ELR (cell line): ENCODE data around the gene C4orf50.

ENCODE experiments used
- DNase-seq: peaks from one replicate; pipeline ENCODE4 v3.0.0-alpha.2; 2015; ENCODE audit warnings: low read depth

The C4orf50 gene

DNA sequence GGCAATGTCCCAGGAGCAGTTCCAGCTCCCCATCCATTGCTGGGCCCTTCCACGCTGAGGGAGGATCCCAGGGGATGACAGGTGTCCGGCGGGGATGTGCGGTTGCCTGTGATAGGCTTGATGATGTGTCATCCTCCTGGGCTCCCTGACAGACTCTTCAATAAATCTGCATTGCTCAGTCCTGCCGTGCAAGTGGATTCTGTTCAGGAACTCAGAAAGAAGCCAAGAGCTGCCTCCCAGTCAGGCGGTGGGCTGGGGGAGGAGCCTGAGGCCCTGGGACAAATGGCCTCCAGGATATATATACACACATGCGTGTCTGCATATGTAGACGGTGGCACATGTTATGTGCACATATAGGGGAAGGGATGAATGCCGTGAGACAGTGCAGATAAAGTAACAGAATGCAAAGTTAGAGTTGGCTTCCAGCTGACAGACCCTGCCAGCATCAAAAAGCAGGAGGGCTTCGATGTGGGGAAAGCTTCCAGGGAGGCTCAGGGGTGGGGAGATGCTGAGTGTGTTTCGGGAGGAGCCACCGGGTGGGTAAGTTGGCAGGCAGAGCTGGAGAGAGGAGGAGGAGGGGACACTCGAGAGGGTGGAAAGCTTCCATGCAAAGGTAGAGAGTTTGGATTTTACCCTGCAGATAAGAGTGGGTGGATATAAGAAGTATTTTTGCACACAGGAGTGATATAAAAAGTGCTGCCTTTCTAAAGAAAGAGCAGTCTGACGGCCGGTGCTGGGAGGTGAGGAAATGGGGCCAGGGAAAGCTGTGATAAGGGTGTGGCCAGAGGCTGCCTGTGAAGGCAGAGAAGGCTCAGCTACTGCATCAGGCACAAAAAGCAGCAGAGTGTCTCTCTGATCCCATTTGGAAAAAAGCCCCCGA lies 96.9 kb downstream of the C4orf50 start:
- no peak for DNase-seq

DNA sequence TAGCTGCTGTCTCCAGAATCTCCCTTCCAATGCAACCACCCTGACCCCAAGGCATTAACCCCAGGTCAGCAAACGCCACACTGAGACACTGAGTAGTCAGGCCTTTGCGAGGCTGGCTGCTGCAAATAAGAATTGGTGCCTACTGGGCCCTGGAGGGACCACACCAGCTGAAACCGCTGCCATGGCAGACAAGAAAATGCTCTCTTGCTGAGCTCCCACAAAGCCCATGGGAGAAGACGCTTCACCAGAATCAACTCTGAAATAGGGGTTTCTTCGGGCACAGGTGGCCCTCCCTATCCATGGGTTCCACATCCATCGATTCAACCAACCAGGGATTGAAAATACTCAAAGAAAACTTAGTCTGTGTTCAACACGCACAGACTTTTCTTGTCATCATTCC lies 98.7 kb downstream of the C4orf50 start:
- no peak for DNase-seq

DNA sequence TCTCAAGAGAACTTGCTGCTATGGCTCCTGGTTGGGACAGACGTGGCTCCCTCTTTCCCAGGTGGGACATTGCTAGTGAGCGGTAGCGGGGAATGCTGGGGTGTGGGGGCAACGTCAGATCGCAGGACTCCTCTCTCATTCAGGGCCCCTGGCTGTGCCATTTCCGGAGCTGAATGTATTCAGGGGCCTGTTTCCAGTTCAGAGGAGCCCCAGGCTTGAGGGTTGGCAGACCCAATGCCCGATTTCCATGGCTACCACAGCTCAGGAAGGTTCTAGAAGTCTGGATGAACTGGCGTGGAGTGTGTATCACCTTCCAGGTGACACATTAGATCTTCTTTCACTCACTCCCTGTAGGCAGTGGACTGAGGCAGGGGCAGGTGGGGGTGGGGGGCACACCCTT lies 99.2 kb downstream of the C4orf50 start:
- no peak for DNase-seq

DNA sequence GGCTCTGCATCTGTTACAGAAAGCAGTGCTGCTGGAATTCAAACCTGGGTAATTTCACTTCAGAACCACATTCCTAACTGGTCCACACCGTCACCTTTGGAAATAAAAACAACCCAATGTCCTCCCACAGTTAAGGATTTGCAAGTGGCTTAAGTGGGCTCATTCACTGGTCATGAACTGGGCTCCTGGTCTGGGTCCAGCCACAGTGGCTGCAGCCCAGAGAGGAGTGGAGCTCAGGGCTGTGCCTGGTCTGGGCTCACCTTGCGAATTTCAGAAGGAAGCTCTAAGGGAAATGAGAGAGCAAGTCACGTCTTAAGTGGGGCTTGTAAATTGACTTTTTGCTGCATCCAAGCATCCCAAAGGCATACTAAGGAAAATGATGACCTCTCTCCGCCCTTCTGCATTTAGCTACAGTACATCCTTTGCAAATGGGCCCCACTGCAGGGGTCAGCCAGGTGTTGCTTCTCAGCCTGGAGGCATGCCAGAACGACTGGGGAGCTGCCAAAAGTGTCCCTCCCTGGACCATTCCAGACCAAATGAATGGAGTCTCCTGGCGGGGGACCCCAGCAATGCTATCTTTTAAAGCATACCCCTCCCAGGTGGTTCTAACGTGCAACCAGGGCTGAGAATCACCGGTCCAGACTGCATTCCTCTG lies 99.8 kb downstream of the C4orf50 start:
- no peak for DNase-seq

GRCh38 chr4:5917672-5918071 lies 100.6 kb downstream of the C4orf50 start:
- no peak for DNase-seq

DNA sequence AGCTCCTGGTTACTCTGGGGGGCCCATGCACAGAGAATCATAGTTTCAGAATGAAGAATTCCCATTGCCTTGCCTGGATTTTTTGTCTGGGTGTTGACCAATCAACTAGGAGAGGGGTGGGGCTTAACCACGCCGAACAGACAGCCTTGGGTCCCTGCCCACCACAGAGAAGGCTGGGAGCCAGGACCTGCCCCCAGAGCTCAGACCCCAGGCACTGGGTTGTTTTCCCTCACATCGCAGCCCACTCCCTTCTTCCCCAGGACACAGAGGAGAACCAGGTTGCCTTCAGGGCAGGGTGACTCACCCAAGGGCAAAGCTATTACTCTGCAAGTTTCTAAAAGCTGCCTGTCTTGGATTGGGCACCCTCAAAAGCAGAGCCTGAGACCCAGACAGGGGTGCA lies 102.0 kb downstream of the C4orf50 start:
- no peak for DNase-seq

DNA sequence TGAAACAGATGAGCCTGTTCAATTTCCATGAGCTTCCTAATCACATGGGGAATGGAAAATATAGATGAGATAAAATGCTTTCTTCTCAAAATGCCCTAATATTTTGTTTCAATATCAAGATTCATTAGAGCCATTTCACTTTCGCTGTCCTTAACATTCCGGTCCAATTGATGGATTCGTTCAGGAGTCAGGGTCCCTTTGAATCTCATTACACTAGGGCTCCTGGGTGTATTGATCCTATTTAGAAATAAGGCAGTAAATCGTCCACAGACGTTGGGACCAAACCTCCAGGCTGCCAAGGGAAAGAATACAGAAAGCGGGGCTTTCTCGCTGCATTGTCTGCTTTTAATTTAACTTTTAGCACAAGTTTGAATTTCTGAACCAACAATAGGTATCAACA lies 104.8 kb downstream of the C4orf50 start:
- no peak for DNase-seq

DNA sequence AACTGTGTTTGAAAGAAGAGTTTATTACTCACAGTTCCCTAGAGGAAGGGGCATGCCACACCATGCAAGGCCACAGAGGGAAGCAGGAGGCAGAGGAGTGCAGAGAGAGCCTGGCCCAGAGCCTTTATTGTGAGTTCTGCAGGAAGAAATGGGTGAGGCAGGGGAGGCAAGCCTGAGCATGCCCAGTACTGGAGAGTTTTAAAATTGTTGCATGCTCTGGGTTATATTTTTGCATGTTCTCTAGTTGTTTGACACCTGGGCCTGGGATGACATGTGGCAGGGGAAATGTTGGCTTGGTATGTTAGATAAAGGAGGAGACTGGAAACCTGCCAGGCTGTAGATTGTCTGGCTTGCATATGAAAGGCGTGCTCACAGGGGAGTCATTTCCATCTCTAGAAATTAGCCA lies 105.6 kb downstream of the C4orf50 start:
- no peak for DNase-seq

- no peak for DNase-seq
Observed at GRCh38 chr4:5908876-5909427, 109.3 kb downstream of the C4orf50 start.

- no peak for DNase-seq
Observed at GRCh38 chr4:5906191-5906590, 112.0 kb downstream of the C4orf50 start.

DNA sequence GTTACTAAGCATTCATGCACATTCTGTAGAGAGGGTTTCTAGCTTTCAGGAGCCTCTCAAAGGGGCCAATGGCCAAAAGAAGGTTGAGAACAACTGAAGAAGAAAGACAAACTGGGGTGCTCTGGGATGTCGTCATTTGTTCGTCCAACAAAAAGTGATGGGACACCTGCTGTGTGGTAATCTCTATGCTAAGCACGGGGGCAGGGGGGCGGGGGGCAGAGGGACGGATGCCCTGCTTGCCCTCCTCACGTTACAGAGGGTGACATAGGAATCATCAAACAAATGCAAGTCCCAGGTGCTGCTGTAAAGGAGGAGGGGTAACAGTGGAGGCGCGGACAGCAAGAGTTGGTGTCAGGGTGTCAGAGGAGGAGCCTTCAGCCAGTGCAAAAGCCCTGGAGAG lies 112.5 kb downstream of the C4orf50 start:
- DNase-seq = no peak

- DNase-seq = no peak
Observed at GRCh38 chr4:5900844-5901243, 117.4 kb downstream of the C4orf50 start.

DNA sequence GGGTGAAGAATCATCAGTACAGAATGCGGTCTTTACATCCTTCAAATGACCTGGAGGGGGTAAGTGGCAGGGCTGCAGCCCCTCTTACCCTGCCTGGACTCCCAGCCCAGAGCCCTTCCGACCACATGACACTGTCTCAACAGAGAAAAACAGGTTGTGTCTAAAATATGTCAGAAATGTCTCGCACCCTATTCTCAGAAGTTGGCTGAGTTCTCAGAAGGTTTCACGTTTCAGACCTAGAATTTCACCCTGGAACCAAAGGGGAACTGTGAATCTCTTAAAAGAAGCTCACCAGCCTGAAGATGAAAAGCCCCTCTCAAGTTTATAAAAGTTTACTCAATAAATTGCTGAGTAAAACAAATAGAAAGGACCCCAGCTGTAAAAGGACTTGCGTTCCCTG lies 118.3 kb downstream of the C4orf50 start:
- DNase-seq = no peak

DNA sequence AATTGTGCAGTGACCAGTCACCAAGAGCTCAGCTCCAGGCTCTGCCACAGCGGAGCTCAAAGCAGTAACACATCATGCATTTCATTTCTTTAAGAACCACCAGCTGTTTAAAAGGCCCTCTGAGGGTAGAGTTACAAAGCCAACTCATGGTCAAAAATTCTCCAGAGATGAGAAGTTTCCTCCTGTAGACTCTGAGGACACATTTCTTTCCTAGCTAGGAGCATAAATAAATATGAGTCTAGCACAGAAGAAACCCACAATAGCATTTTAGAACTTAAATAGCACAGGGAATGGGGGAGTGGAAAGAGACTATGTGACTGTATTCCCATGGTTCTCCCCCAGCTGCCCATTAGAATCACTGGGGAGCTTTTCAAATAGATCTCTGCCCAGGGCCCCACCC lies 118.8 kb downstream of the C4orf50 start:
- DNase-seq = no peak

DNA sequence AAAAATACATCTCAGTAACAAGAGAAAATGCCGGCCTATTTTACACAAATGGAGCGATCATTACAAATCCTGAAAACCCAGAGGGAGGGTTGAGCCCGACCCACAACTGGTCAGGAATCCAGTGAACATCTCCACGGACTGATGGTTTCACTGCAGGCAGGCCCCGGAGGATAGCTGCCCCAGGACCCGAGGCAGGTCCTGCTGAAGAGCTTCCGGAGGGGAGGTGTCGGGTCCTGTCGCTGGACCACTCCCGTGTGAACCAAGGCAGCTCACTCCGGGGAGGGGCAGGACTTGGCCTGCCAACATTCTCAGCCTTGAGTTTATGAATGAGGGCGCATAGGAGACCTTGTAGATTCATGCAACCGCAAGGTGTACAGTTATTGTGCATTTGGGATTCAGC lies 120.6 kb downstream of the C4orf50 start:
- no peak for DNase-seq

- no peak for DNase-seq
Observed at GRCh38 chr4:5895287-5895686, 122.9 kb downstream of the C4orf50 start.

GRCh38 chr4:5894266-5894665 lies 124.0 kb downstream of the C4orf50 start:
- no peak for DNase-seq

DNA sequence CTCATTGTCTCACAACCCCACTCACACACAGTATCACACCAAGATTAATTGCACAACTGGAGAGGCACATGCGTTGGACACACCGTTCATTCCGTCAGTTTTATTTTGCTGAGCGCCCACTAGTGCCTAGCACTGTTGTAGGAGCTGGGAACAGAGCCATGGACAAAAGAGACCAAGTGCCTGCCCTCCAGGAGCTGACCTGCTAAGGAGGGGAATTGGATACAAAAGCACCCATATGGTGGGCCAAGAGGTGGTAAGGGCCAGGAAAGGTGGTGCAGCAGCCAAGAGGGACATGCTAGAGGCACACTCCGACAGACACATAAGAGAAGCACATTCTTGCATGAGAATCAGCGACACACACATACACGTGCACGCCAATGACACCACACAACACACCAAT lies 124.6 kb downstream of the C4orf50 start:
- DNase-seq = no peak

GRCh38 chr4:5893004-5893580 lies 125.1 kb downstream of the C4orf50 start, which contains the start of gene CRMP1:
CRMP1 (minus strand) TSS chr4:5893086; CDS start chr4:5892969, 117 bp downstream.
- DNase-seq = no peak

DNA sequence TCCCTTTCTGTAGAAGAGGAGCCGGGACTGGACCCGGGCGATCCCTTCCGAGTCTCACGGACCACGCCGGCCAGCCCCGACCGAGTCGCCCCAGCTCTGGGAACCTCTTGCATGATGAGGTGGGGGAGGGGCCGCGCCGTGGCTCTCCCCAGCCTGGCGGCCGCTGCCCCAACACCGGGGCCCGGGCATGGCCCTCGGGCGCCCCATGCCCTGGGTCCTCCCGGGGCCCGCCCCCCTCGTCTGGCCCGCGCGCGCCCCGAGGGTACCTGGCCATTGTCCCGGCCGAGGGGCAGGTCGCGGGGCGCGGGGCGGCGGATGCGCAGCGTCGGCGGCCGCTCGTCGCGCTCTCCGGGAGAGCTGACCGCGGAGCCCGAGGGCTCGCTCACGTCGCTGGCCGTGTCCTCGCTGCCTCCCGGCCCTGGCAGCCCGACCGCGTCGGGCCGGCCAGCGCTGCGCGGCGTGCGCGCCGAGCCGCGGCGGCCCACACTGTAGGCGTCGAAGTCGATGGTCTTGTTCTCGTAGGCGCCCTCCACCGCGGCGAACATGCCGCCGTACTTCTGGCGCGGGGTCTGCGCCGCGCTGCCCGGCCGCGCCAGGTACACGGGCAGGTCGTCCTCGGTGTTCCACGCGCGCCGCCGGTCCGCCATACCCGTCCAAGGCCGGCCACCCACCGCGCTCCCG lies 125.8 kb downstream of the C4orf50 start:
- DNase-seq = no peak

GRCh38 chr4:5891563-5892322 lies 126.5 kb downstream of the C4orf50 start:
- DNase-seq = no peak
